Mesangial cell (primary cell): ENCODE data around the gene PLA2G10. TPM values are rescaled to one million over a fixed set of nuclear protein-coding genes. Genes with fewer than 3 reads are reported as not detected.

Experiments
- total RNA-seq: library from RNA; depleted of rRNA; stranded (reverse); fragments of >200 nt; gene quantifications from 2 replicates; pipeline ENCODE4 v1.2.3, GENCODE V29; 2015

The PLA2G10 gene
- not detected in 2 replicates for total RNA-seq

GRCh38 chr16:14694129-14694528, at the start of gene PLA2G10:
TSS of gene PLA2G10 (minus strand) at chr16:14694308. CDS start at chr16:14694229, 79 bp downstream.

GRCh38 chr16:14742273-14743128, 48.4 kb upstream of the PLA2G10 start, which contains the start of gene NPIPA2:
TSS of gene NPIPA2 (plus strand) at chr16:14742533. CDS start at chr16:14748066, 5,533 bp downstream.

GRCh38 chr16:14703156-14704011, 9.3 kb upstream of the PLA2G10 start, which contains the start of gene NPIPA3:
TSS of gene NPIPA3 (plus strand) at chr16:14703411. CDS start at chr16:14708944, 5,533 bp downstream.

GRCh38 chr16:14632693-14633569, 61.2 kb downstream of the PLA2G10 start, which contains the start of gene BFAR:
TSS of gene BFAR (plus strand) at chr16:14632951. CDS start at chr16:14644347, 11,396 bp downstream.

GRCh38 chr16:14629919-14630619, 64.0 kb downstream of the PLA2G10 start, which contains the start of gene PARN:
TSS of gene PARN (minus strand) at chr16:14630260. CDS start at chr16:14630125, 135 bp downstream.

Other genes starting within 250 kb of the PLA2G10 start
- 17.3 and 18.6 TPM in 2 replicates for gene PARN, start 64.0 kb downstream of the PLA2G10 start, total RNA-seq
- 97.1 and 97.9 TPM in 2 replicates for gene BFAR, start 61.4 kb downstream of the PLA2G10 start, total RNA-seq
- 0.13 TPM in 1 of 2 replicates, not detected in the other for gene NPIPA3, start 9.1 kb upstream of the PLA2G10 start, total RNA-seq
- 0.13 TPM in 1 of 2 replicates, not detected in the other for gene NPIPA2, start 48.2 kb upstream of the PLA2G10 start, total RNA-seq
- gene NOMO1, start 139.4 kb upstream of the PLA2G10 start, total RNA-seq: 92.2 and 98.7 TPM in 2 replicates
- 17.1 and 19.4 TPM in 2 replicates for gene NPIPA1, start 243.1 kb upstream of the PLA2G10 start, total RNA-seq